KOPT-K1 (cell line): ENCODE data around the gene ADAMTS15.

Experiments
- H3K27ac ChIP-seq: fragments of 200-600 bp; sonication (generic); 2 replicates; pipeline ENCODE4 v1.5.1; 2016; ENCODE audit warnings: antibody characterized with exemption, mild to moderate bottlenecking, low read depth, low read length; ENCODE audit not compliant: poor library complexity, severe bottlenecking
- H3K36me3 ChIP-seq: fragments of 200-600 bp; sonication (generic); 2 replicates; pipeline ENCODE4 v1.5.1; 2017; ENCODE audit warnings: antibody characterized with exemption, mild to moderate bottlenecking, low read length, moderate library complexity; ENCODE audit not compliant: insufficient read depth
- H3K9me3 ChIP-seq: fragments of 200-600 bp; sonication (generic); 2 replicates; pipeline ENCODE4 v1.5.1; 2017; ENCODE audit warnings: antibody characterized with exemption, low read length, mild to moderate bottlenecking; ENCODE audit not compliant: insufficient read depth, poor library complexity, severe bottlenecking

ADAMTS15 gene

DNA sequence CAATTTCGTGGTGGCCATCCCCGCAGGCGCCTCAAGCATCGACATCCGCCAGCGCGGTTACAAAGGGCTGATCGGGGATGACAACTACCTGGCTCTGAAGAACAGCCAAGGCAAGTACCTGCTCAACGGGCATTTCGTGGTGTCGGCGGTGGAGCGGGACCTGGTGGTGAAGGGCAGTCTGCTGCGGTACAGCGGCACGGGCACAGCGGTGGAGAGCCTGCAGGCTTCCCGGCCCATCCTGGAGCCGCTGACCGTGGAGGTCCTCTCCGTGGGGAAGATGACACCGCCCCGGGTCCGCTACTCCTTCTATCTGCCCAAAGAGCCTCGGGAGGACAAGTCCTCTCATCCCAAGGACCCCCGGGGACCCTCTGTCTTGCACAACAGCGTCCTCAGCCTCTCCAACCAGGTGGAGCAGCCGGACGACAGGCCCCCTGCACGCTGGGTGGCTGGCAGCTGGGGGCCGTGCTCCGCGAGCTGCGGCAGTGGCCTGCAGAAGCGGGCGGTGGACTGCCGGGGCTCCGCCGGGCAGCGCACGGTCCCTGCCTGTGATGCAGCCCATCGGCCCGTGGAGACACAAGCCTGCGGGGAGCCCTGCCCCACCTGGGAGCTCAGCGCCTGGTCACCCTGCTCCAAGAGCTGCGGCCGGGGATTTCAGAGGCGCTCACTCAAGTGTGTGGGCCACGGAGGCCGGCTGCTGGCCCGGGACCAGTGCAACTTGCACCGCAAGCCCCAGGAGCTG lies 24.8 kb downstream of the ADAMTS15 start:
- H3K9me3 ChIP-seq, result no peaks in the 10 kb centered on the region
- no peak overlapping the region for H3K27ac ChIP-seq
- H3K36me3 ChIP-seq, result no peaks in the 10 kb centered on the region

- H3K27ac ChIP-seq, result no peak overlapping the region
- no peaks in the 10 kb centered on the region for H3K9me3 ChIP-seq
- H3K36me3 ChIP-seq, result no peaks in the 10 kb centered on the region
Observed at GRCh38 chr11:130473795-130474377, 25.4 kb downstream of the ADAMTS15 start.

- Histone ChIP-seq H3K27ac (no peak overlapping the region), H3K36me3 (no peaks in the 10 kb centered on the region), H3K9me3 (no peaks in the 10 kb centered on the region)
Observed at GRCh38 chr11:130474637-130475400, 26.4 kb downstream of the ADAMTS15 start.

DNA sequence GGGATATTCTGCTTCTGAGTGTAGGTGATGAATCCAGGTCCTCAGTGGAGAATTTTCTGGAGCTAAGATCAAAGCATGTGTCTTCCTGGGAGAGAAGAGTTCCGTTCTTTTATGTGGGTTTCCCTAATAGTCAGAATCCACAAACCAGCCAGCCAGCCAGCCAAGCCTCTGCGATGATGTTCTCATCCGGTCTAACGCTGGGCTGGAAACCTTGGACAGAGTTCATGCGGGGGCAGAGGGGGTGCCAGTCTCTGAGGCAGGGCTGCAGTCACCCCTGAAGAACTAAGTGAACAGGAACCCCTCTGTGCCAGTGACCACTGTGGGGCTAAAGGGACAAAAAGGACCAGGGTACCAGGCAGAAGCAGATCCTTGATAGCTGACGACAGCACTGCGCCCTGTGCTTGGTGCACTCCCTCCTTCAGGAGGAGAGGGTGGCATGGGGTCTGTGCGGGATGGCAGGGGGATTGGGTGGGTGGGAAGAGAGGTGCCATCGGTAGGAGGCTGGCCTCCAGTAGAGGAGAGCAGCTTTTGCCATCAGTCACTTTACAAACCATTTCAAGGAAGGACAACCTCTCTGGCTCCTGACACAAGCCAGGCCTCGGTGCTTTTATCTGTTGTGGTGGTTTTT lies 27.1 kb downstream of the ADAMTS15 start:
- Histone ChIP-seq H3K27ac (no peak overlapping the region), H3K9me3 (no peaks in the 10 kb centered on the region), H3K36me3 (no peaks in the 10 kb centered on the region)

DNA sequence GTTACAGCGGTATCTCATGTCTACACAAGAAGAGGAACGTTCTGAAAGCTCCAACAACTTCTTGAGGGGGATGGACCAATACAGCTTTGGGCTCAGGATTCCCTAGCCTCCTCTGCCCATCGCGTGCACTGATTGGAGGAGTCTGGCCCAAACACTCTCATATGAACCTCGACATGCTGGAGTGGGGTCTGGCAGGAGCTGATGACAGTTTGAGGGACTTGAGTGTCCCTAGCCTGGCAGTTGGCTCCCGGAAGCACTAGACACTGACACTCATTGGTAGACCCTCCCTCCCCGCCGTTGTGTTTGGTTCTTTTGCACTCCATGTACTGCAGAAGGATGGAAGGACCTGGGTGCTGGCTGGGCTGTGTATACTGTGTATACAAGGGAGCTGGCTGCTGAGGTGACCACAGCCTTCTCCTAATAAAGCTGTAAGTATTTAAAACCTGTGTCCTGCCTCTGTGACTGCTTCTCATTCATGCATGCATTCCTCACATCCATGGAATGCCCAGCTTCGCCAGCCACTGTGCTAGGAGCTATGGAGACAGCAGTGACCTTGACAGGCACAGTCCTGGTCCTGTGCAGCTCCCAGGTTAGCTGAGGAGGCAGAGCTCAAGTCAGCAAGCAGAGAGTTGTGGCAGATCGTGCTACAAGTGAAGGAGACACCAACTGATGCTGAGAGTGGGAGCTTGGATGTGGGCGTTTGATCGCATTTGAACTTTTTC lies 27.9 kb downstream of the ADAMTS15 start:
- Histone ChIP-seq H3K27ac (no peak overlapping the region), H3K36me3 (no peaks in the 10 kb centered on the region), H3K9me3 (no peaks in the 10 kb centered on the region)

DNA sequence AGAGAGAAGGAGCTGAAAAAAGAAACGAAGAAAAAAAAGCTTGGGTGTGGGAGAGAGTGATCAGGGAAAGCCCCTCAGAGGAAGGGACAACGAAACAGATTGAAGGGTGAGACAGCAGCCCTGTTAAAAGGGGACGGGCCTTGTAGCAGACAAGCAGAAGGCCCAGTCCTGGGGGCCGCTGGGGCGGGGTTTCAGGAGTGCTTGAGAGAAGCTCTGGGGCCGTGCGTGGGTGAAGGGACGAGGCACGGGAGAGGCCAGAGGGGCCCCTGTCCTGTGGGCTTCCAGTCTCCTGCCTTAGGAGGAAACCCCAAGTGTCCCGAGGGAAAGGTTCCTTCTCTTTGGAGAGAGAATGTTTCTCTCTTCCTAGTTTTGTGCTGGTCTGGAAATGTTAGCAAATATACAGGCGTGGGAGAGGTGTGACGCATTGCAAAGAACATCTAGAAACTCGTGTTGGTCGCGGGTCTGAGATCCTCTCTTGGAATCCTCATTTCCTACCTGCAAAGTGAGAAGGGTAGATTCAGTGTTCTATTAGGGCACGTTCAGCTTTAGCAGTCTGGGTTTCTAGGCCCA lies 28.6 kb downstream of the ADAMTS15 start:
- Histone ChIP-seq H3K27ac (no peak overlapping the region), H3K36me3 (no peaks in the 10 kb centered on the region), H3K9me3 (no peaks in the 10 kb centered on the region)

DNA sequence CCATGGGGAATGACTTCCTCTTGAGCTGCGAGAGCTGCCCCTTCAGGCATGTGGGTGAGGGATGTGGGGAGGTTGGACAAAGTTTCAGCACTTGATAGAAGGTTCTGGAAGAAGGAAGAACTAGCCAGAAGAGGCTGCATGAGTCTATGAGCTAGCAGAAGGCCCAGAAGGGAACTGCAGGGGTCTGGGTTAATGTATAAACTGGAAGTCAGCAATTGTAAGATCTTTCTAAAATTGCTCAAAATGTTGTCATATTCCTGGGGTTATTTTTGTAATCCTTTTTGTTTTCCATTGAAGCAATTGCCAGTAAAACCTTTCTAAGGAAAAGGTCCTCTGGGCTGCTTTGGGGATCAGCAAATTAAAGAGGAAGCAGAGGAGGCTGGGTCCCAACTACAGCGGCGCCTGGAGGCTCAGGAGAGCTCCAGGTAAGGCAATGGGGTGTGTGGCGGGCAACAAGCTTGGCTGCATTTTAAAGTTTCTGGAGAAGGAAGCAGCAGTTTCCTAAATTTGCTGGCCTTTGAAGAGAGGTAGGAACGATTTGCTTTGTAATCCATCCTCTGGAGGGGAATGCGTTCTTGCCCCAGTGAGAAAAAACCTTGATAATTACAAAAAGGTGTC lies 29.2 kb downstream of the ADAMTS15 start:
- Histone ChIP-seq H3K36me3 (no peaks in the 10 kb centered on the region), H3K27ac (no peak overlapping the region), H3K9me3 (no peaks in the 10 kb centered on the region)

DNA sequence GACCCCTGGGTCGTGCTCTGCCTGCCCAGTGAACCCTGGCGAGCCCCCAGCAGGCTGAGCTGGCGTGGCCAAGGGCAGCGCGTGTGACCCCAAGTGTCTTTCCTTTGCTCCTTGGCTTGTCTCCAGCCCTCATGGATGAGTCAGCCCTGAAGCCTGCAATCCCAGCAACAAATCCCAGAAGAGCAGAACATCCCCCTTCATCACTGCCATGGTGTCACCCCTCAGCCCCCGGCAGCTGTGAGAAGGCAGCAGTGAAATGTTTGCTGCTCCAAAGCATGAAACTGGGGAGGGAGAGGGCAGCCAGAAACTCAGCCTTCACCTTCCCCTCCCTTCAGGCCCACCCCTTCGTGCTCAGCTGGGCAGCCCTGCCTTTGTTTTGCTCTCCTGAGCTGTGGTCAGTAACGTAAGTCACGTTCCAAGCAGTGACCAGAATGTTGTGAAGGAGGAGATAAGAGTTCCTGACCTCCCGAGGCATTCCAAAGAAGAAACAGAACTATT lies 29.8 kb downstream of the ADAMTS15 start:
- Histone ChIP-seq H3K27ac (no peak overlapping the region), H3K36me3 (no peaks in the 10 kb centered on the region), H3K9me3 (no peaks in the 10 kb centered on the region)

GRCh38 chr11:130478881-130479280 lies 30.4 kb downstream of the ADAMTS15 start:
- H3K27ac ChIP-seq, result no peak overlapping the region
- no peaks in the 10 kb centered on the region for H3K36me3 ChIP-seq
- no peaks in the 10 kb centered on the region for H3K9me3 ChIP-seq

- H3K36me3 ChIP-seq, result no peaks in the 10 kb centered on the region
- H3K27ac ChIP-seq, result no peak overlapping the region
- peaks cover 6% of the 10 kb centered on the region for H3K9me3 ChIP-seq
Observed at GRCh38 chr11:130480186-130480585, 31.7 kb downstream of the ADAMTS15 start.

DNA sequence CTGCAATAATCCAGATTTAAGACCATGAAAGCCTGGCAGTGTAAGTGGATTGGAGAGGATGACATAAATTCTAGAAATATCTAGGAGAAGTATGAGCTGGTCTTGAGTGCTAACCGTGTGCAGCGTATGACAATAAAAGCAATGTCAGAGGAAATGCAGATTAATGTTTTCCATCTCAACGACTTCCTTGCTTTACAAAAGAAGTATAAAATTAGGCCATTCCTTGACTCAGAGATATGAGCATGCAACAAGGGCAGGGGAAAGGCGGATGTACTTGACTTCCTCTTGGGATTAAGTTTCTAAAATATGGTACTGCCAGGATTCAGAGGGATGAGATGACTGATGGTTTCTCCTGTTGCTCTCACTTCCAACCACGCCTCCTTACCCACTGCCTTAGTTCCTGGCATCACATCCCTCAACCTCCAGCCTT lies 32.3 kb downstream of the ADAMTS15 start:
- no peaks in the 10 kb centered on the region for H3K36me3 ChIP-seq
- H3K27ac ChIP-seq, result no peak overlapping the region
- H3K9me3 ChIP-seq, result peaks cover 6% of the 10 kb centered on the region

DNA sequence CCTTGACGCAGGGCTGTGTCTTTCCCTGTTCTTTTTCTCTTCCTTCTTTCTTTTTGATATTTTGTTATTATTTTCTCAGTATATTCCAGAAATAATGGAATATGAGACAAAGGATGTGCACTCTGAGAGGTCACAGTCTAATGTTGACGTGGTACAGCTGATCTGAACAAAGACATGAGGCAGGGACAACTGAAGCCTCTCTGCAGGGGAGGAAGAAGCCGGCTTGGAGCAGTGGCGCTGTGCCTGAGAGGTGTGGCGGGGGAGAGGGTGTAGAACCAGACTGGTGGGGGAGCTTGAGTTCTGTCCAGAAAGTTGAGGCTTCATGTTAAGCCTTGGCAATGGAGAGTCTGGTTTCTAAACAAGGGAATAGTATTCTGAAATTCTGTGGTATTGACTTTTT lies 34.7 kb downstream of the ADAMTS15 start:
- H3K27ac ChIP-seq, result no peak overlapping the region
- H3K9me3 ChIP-seq, result peaks cover 6% of the 10 kb centered on the region
- no peaks in the 10 kb centered on the region for H3K36me3 ChIP-seq

DNA sequence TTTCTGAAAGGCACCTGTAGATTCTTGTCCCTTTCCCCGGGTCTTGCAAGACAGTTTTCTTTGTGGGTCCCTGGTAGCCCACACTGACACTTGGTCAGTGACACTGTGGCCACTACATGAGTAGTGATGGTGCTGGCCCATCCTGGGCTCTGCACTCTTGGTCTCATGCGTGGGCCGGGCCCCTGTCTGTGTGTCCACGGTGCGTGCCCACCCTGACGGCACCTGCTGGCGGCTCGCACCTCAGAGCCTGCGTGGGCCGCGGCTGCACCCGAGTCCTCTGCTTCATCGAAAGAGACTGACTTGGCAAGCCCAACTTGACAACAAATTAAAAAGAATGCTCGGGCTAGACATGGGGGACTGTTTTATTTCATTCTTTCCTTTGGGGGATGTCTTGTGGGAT lies 37.5 kb downstream of the ADAMTS15 start:
- Histone ChIP-seq H3K9me3 (peaks cover 6% of the 10 kb centered on the region), H3K36me3 (no peaks in the 10 kb centered on the region), H3K27ac (no peak overlapping the region)

GRCh38 chr11:130486391-130486836 lies 38.0 kb downstream of the ADAMTS15 start:
- peaks cover 6% of the 10 kb centered on the region for H3K9me3 ChIP-seq
- H3K36me3 ChIP-seq, result no peaks in the 10 kb centered on the region
- H3K27ac ChIP-seq, result no peak overlapping the region
